GM19240 (cell line): ENCODE results near the gene ARHGAP10.

Experiments
- DNase-seq: peaks from one replicate; pipeline ENCODE4 v3.0.0; 2011; ENCODE audit warnings: low spot score; ENCODE audit not compliant: insufficient read length

ARHGAP10 gene

GRCh38 chr4:147732518-147733235 is 789 bp downstream of the ARHGAP10 start:
- no peak for DNase-seq

GRCh38 chr4:147733716-147734344 is 1.9 kb downstream of the ARHGAP10 start:
- no peak for DNase-seq

DNA sequence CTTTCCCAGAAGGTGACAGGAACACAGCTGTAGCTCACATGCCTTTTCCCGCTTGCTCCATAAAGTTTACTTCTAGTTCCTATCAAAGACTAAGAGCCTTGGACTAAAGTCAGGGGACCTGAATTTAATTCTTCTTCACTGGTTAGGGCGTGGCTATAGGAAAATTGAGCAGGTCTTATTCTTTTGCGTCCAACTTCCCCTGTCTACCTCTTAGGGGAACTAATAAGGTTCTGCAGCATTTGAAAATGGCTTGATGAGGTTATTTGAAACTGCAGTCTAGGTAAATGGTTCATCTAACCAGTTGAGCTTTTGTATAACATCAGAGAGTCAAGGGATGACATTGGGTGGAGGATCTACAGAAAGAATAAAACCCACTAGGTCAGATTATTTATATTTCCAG is 2.6 kb downstream of the ARHGAP10 start:
- DNase-seq, result no peak

DNA sequence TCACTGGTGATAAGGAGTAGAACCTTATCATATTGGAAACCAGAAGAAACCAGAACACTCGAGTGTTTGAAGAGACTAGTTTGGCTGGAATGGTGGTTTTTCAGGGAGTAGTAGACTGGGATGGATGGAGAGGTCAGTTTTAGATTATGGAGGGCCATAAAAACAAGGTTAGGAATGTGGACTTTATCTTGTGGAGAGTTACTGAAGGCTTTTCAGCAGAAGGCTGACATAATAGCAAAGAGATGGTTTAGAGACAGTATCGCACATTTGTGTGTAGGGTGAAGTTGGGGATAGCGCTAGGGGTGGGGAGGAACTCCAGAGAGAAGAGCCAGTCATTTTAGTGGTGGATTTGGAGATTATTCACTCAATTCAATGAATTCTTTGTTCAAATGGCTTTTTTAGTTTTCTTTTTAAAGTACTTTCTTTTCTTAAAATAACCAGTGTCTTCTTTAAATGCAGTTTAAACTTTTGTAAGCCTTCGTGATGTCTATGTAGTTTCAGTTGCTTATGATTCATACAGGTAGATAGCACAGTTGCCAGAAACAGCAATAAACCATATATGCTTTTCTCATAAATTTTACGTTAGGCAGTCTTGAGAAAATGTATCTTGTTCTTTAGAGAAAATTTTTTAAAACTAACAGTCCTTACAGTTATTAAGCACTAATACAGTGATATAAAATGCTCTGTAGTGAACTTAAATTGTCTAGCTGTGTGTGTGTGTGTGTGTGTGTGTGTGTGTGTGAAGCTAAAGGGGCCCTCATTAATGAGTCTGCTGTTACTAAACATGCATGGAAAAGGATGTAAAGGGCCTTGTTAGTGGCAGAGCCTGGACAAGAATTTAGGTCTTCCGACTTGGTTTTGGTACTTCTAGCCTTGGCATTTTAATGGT is 3.8 kb downstream of the ARHGAP10 start:
- no peak for DNase-seq

DNA sequence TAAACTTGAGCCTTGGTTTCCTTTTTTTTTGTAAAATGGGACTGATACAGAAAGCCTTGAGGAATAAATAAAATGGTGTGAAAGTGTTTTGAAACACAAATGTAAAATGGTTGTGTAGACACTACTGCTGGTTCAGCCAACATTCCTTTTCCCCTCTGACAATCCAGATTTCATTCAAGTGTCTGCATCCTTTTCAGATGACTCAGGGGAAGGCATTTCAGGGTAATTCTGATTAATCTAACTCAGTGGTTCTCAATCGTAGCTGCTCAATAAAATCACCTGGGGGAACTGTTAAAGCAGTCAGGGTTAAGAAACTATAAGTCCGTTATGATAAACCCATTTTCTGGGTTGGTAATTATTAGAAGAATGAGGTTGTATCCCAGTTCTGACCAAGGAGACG is 4.6 kb downstream of the ARHGAP10 start:
- DNase-seq, result no peak

DNA sequence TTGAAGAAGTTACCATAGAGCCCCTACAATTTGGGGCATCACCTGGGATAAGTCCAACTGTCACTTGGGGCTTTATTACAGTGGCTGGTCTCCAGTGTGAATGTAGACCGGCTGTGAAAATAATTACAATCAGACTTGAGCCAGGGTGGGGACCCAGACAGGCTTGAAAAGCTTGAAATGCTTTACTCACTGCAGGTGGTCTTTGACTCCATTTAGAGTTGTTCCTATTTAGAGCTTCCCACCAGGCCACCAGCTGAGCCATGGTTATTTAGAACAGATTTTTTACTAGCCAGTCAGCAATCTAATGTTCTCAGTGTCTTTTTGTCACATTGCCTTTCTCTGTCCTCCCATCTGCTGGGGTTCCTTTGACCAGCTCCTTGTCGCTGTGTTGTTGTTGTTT is 5.7 kb downstream of the ARHGAP10 start:
- no peak for DNase-seq

- no peak for DNase-seq
These were observed 7.4 kb downstream of the ARHGAP10 start for GRCh38 chr4:147739239-147739823.

DNA sequence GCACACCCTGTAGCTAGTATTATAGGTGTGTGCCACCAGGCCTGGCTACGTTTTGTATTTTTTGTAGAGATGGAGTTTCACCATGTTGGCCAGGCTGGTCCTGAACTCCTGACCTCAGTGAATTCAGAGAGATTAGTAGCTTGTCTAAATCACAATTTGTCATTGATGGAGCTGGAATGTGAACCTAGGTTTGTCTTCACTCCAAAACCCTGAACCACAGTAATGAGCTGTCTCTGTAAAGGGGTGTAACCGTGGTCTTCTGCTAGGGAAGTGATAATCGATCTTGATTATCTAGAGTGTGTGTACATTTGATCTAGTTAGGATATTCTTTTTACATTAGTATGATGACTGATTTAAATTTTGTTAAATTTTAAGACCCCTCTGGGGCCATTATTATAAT is 8.3 kb downstream of the ARHGAP10 start:
- no peak for DNase-seq

DNA sequence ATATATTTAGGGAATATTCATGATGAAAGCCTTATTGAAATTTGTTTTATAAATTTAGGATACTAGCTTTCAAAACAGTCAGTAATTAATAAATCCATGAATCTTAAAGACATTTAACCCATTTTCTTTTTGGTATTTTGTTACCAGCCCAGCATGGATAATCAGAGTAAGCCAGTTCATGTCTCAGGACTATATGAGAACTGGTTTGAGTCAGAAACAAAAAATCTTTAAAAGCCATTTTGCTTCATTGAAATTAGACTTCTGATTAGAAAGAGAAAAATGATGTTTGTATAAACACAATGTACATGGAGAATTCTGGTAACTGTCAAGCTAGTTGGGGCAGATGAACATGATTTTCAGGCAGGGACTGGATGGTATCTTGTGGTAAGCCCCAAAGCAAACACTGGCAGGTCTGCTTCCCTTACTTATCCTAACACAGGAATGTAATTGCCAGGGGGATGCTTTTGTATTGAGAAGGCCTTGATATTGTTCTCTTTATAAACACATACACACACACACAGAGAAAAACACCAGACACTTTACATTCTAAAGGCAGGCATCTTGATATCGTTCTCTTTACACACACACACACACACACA is 9.4 kb downstream of the ARHGAP10 start:
- no peak for DNase-seq

DNA sequence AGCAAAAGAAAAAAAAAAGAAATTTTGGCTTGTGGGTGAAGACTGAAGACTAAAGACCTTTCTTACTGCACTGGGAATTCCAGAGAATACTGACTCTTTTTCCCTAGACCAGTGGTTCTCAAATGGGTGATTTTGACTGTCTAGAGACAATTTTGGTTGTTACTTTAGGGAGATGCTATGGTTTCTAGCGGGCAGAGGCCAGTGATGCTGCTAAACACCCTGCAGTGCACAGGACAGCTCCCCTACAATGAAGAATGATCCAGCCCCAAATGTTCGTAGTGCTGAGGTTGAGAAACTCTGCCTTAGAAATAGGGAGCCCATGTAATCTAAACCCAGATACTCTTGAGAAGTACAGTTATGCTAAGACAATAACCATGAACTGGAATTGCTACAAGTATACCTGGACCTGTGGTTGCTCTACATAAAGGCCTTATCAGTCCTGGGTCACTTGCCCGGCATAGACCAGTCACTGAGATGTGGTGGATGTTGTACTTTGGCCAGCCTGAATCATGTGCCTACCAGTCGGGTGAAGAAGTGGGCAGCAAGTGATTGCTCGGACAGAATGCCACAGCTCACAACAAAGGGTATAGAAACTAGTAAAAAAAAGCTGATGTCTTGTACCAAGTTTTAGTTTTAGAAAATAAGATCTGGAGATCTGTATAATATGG is 16.0 kb downstream of the ARHGAP10 start:
- DNase-seq, result no peak

DNA sequence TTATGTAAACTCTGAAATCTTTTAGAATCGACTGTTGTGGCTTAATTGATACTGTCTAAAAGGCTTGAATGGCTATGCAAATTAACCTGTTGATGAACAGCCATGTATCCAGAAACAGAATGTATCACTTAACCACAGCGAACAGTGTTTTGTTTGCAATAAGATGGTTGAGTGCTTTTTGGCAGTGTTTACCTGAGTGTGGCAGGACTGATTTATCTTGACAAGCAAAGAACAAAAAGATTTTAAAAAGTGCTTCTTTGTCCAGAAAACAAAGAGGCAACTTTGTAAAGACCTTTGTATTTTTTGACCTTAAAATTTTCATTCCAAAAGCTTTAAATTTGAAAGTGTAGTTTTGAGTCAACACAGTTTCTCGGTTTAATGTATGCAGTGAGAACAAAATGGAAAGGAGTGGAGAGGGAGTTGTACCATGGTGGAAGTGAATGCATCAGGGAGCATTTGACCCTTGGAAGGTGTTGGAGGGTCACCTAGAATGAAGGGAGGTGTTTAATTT is 18.0 kb downstream of the ARHGAP10 start:
- DNase-seq, result no peak

GRCh38 chr4:147753047-147753446 is 21.2 kb downstream of the ARHGAP10 start:
- DNase-seq, result no peak

DNA sequence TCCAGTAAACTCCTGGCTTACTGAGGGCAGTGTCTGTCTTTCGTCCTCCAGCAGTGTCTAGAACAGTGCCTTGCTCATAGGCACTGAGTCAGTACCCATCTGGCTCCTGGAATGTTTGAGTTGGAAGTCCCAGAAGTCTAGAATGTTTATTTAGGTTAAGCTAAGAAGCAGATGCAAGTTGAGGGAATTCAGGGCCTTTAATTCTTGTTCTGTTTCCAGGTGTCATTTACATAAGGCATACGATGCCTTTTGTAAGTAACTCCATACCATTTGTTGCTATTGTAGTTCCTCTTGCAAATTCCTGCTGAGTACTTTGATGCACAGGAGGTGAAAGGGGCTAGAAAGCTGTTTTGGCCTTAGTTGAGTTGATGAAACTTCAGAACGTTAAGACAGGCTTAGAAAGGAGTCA is 22.2 kb downstream of the ARHGAP10 start:
- no peak for DNase-seq

DNA sequence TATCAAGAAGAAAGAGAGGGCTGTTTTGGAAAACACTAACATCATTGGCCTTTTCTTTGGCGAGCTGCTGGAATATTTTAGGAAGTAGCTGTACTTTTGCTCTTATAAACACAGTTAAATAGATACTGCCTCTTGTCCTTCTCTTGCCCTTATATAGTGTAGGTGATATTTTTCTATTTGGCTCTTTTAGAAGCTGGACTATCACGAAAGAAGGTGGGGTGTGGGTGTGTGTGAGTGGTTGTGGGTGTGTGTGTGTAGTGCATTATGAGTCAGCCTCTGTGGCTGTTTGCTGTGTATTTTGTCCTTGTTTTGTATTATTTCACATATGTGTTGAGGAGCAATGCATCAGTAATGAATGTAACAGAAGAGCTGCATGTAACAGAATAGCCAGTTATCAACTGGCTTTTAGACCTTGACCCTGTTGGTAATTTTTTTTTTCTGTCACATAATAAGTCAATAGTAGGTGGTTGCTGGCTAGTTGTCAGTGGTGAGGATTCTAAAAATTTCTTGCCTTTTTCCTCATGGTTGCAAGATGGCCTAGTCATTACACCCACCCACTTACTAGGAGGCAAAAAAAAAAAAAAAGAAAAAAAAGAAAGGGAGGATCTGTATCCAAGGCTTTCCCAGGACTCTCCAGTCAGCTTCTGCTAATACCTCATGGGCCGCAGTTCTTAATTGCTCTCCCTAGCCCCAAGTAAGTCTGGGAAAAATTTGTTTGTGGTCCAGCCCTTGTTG is 23.8 kb downstream of the ARHGAP10 start:
- DNase-seq, result no peak

DNA sequence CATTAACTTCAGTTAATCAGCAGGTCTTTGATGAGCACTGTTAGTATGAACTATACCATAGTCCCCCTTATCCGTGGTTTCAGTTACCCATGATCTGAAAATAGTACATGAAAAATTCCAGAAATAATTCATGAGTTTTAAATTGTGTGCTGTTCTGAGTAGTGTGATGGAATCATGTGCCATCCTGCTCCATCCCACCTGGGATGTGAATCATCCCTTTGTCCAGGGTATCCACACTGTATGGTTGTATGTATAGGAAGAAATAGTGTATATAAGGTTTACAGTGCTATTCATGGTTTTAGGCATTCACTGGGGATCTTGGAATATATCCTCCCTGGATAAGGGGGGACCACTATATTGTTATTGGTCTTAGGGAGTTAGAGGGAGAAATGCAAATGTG is 24.5 kb downstream of the ARHGAP10 start:
- DNase-seq, result no peak

DNA sequence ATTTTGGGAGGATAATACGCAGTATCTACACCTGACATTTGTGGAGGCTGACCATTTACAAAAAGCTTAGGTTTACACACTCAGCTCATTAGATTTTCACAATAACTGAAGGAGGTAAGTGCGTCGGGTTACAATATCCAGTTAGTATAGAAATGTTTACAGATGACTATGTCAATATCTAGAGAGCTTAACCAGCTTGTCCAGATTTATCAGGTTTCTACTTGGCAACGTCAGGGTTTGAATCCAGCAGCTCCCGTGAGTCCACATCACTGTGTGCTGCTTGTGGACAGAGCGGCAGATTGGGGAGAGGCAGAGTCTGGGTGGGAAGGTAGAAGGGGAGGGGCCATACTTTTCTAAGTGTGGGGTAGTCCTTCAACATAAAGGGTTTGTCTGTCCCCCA is 28.3 kb downstream of the ARHGAP10 start:
- DNase-seq, result no peak

- DNase-seq, result no peak
These were observed 28.8 kb downstream of the ARHGAP10 start for GRCh38 chr4:147760695-147761094.

DNA sequence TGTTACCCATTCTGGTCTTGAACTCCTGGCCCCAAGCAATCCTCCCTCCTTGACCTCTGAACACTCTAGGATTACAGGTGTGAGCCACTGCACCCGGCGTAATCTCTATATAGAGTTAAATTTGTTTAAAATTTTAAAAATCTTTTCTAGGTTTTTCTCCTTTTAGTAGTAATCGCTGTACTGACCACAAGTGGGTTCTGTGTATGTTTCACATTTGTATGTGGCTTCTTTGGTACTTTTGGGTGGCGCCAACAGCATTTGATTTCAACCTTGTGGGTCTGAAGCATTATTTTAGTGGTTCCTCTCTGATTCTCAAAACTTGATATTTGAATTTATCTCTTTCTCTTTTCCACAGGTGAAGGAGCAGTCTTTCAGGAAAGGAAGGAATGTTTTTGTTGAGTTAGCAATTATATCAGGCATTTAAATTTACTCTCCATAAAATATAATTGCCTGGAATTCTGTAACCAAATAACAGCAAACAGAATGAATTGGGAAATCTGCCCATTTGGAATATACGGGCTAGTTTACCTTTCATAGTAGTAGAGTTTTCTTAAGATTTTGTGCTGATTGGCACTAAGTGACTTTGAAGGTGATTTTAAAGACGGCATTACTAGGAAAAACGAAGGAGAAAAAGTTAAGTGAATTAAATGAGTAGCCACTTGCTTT is 29.5 kb downstream of the ARHGAP10 start:
- no peak for DNase-seq

DNA sequence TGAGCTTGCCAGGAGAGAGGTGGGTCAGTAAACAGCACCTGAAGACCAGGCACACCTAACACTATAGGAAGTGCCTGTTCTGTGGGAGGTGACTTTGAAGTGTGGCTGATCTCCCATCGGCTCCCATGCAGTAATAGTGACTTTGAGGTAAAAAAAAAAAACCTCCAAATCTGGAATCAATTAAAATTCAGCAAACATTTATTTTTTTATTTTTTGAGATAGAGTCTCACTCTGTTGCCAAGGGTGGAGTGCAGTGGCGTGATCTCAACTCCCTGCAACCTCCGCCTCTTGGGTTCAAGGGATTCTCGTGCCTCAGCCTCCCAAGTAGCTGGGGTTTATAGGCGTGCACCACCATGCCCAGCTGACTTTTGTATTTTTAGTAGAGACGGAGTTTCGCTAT is 32.4 kb downstream of the ARHGAP10 start:
- no peak for DNase-seq

DNA sequence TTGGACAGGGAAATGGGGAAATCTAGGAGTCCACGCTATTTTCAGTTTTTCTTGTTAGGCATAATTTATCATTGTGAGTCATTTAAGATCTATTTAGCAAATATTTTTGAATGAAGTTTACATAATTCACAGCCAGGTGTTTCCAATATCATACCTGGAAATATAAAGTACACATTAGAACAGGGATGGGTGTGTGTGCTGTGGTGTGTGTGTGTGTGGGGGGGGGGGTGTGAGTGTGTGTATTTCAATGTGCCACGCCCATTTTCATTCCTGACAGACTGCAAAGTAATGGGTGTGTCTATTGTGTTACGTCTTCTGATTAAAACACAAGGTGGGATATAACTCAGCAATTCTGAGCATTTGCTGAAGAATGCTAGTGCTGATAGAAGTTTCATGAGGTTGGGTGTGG is 33.2 kb downstream of the ARHGAP10 start:
- DNase-seq, result no peak
